IMR-90 (cell line): Measurements from ENCODE around the gene ITGAL. TPM values are rescaled to one million over a fixed set of nuclear protein-coding genes. Genes with fewer than 3 reads are reported as not detected.

ENCODE experiments used
- ATAC-seq: fragments of 200-7000 bp; cut with Tn5 transposase; 2 replicates; pipeline ENCODE4 v1.9.1; 2020; ENCODE audit warnings: low read depth, mild to moderate bottlenecking, moderate library complexity
- BruUV-seq: library from RNA; stranded (reverse); fragments of 400-500 nt; replicated peaks from 2 replicates; lab custom pipeline; 2021; lab: Mats Ljungman, UMichigan
- CTCF ChIA-PET: fragments of 300-600 bp; formaldehyde crosslinking; extraction: SDS; loops from one replicate; lab custom pipeline; 2021; ENCODE audit warnings: antibody characterized with exemption; lab: Yijun Ruan, JAX
- POLR2A ChIA-PET: fragments of 300-600 bp; sonication (Branson Sonifier 250); formaldehyde crosslinking; loops from one replicate; lab custom pipeline; 2022; ENCODE audit warnings: antibody characterized with exemption; ENCODE audit not compliant: unreplicated experiment; lab: Charles Lee
- DNase-seq: peaks from one replicate; pipeline ENCODE4 v3.0.0; 2013
- H2AFZ ChIP-seq: replicated peaks from 2 replicates; pipeline ENCODE3; 2013; ENCODE audit warnings: low read length, mild to moderate bottlenecking; ENCODE audit not compliant: poor library complexity
- H2AK5ac ChIP-seq: 2 replicates; pipeline ENCODE4 v1.6.1; 2013; ENCODE audit warnings: low read depth, low read length, inconsistent platforms
- H2AK9ac ChIP-seq: replicated peaks from 2 replicates; pipeline ENCODE3; 2013; ENCODE audit warnings: mild to moderate bottlenecking, low read depth, low read length, moderate library complexity; ENCODE audit not compliant: poor library complexity
- H2BK120ac ChIP-seq: 2 replicates; pipeline ENCODE4 v1.6.1; 2013; ENCODE audit warnings: low read depth, low read length, inconsistent platforms
- H2BK15ac ChIP-seq: 3 replicates; pipeline ENCODE4 v1.6.1; 2013; ENCODE audit warnings: low read depth, low read length, inconsistent platforms
- H2BK20ac ChIP-seq: 2 replicates; pipeline ENCODE4 v1.6.1; 2013; ENCODE audit warnings: low read depth, mild to moderate bottlenecking, inconsistent platforms, low read length, moderate library complexity
- H2BK5ac ChIP-seq: 2 replicates; pipeline ENCODE4 v1.6.1; 2013; ENCODE audit warnings: mild to moderate bottlenecking, low read depth, low read length, inconsistent platforms; ENCODE audit not compliant: poor library complexity, severe bottlenecking
- H3K14ac ChIP-seq: replicated peaks from 2 replicates; pipeline ENCODE4 v1.6.1; 2013; ENCODE audit warnings: low read depth, low read length, inconsistent platforms
- H3K18ac ChIP-seq: 2 replicates; pipeline ENCODE4 v1.6.1; 2013; ENCODE audit warnings: low read depth, low read length, control low read depth
- H3K23ac ChIP-seq: 2 replicates; pipeline ENCODE4 v1.6.1; 2013; ENCODE audit warnings: low read depth, low read length, inconsistent platforms
- H3K27ac ChIP-seq: 2 replicates; pipeline ENCODE4 v1.5.1; 2013; ENCODE audit warnings: mild to moderate bottlenecking, control low read depth, low read length; ENCODE audit not compliant: insufficient read depth
- H3K27me3 ChIP-seq: 2 replicates; pipeline ENCODE4 v1.6.1; 2013; ENCODE audit warnings: low read length; ENCODE audit not compliant: control insufficient read depth, insufficient read depth
- H3K36me3 ChIP-seq: 2 replicates; pipeline ENCODE4 v1.6.1; 2013; ENCODE audit warnings: low read length, mixed read lengths; ENCODE audit not compliant: control insufficient read depth, insufficient read depth
- H3K4ac ChIP-seq: 2 replicates; pipeline ENCODE4 v1.6.1; 2013; ENCODE audit warnings: low read depth, low read length, inconsistent platforms
- H3K4me1 ChIP-seq: 2 replicates; pipeline ENCODE4 v1.6.1; 2013; ENCODE audit warnings: low read length, mixed read lengths; ENCODE audit not compliant: control insufficient read depth, insufficient read depth
- H3K4me2 ChIP-seq: 2 replicates; pipeline ENCODE4 v1.6.1; 2013; ENCODE audit warnings: low read depth, mild to moderate bottlenecking, control low read depth, low read length, moderate library complexity
- H3K4me3 ChIP-seq: 2 replicates; pipeline ENCODE4 v1.5.1; 2013; ENCODE audit warnings: low read depth, mild to moderate bottlenecking, control low read depth, low read length, moderate library complexity; ENCODE audit not compliant: insufficient read depth
- H3K56ac ChIP-seq: 2 replicates; pipeline ENCODE4 v1.6.1; 2013; ENCODE audit warnings: low read length, inconsistent platforms; ENCODE audit not compliant: insufficient read depth; ENCODE audit errors: extremely low read depth
- H3K79me1 ChIP-seq, 2 experiments: 2 replicates each; pipeline ENCODE4 v1.6.1; 2013; ENCODE audit warnings: low read length in 2 of 2, inconsistent platforms in 1 of 2, low read depth in 1 of 2
- H3K9ac ChIP-seq: 2 replicates; pipeline ENCODE4 v1.6.1; 2013; ENCODE audit warnings: low read depth, low read length, control low read depth
- H3K9me1 ChIP-seq: 2 replicates; pipeline ENCODE4 v1.6.1; 2013; ENCODE audit warnings: low read length, inconsistent platforms; ENCODE audit not compliant: insufficient read depth
- H3K9me3 ChIP-seq: 2 replicates; pipeline ENCODE4 v1.6.1; 2013; ENCODE audit warnings: low read length; ENCODE audit not compliant: control insufficient read depth, insufficient read depth
- H4K20me1 ChIP-seq: 2 replicates; pipeline ENCODE4 v1.6.1; 2013; ENCODE audit warnings: low read length, inconsistent platforms; ENCODE audit not compliant: insufficient read depth
- H4K5ac ChIP-seq: 2 replicates; pipeline ENCODE4 v1.6.1; 2013; ENCODE audit warnings: mild to moderate bottlenecking, low read depth, low read length, control low read depth
- H4K8ac ChIP-seq, 2 experiments: 2 replicates each; pipeline ENCODE4 v1.6.1; 2013; ENCODE audit warnings: low read depth in 2 of 2, low read length in 2 of 2, control low read depth in 1 of 2, inconsistent platforms in 1 of 2
- H4K91ac ChIP-seq: 2 replicates; pipeline ENCODE4 v1.6.1; 2013; ENCODE audit warnings: low read depth, low read length, inconsistent platforms; ENCODE audit not compliant: insufficient read depth
- RCOR1 ChIP-seq: IDR thresholded peaks from 2 replicates; pipeline ENCODE4 v1.6.1; 2012; ENCODE audit warnings: mild to moderate bottlenecking, low read length, improper control_type of control experiment; ENCODE audit not compliant: insufficient replicate concordance
- WGBS, 2 experiments: methylation state at CpG; one replicate each; pipeline versions ENCODE4 v1.1.5 to v1.1.7; 2013; ENCODE audit warnings: missing lambda C conversion rate in 2 of 2; ENCODE audit not compliant: insufficient read length in 1 of 2; ENCODE audit errors: extremely low coverage in 2 of 2; 5-methylcytosine and 5-hydroxymethylcytosine counted together
- dilution Hi-C: fragments of 300-500 bp; cut with HindIII; formaldehyde crosslinking; loops from one replicate; pipeline ENCODE4 v1.14.3; 2018; ENCODE audit warnings: low sequenced_read_pairs; ENCODE audit not compliant: unreplicated experiment
- in situ Hi-C: fragments of 300-500 bp; cut with MboI; formaldehyde crosslinking; loops from 3 replicates; pipeline ENCODE4 v1.14.3; 2019; ENCODE audit warnings: low sequenced_read_pairs, inconsistent platforms, mixed read lengths
- intact Hi-C: fragments of 100-400 bp; cut with micrococcal nuclease; formaldehyde crosslinking; loops from 2 replicates; pipeline ENCODE4 v1.10.0; 2022
- polyA plus RNA-seq, 3 experiments: library from polyadenylated mRNA; depleted of rRNA; stranded (reverse); fragments of >200 nt; gene quantifications; 2 replicates each; pipeline ENCODE4 v1.2.3, GENCODE V29; 2012; ENCODE audit warnings: low replicate concordance in 1 of 3
- total RNA-seq: library from RNA; depleted of rRNA; stranded (reverse); fragments of >200 nt; gene quantifications from 2 replicates; pipeline ENCODE4 v1.2.3, GENCODE V29; 2012

ITGAL gene
- total and polyA plus RNA-seq, 2 of the 4 experiments (the other 2 are of a cell fraction) = not detected

GRCh38 chr16:30543067-30543466 is 70.5 kb downstream of the ITGAL start:
- BruUV-seq = no TSS peak
- WGBS, 2 experiments = 60% methylated on average over 2 of the region's 5 CpGs; no CpG with 5 or more reads in 1 of the 2 experiments
- dilution Hi-C loops = no loop called here

More at GRCh38 chr16:30543067-30543466, 70.5 kb downstream of the ITGAL start:
- Histone ChIP-seq H2AFZ (no peak overlapping the region), H3K27me3 (no peaks in the 10 kb centered on the region), H2BK20ac (no peak overlapping the region), H3K9me1 (0 out of 2 replicates have a peak, but pooled peaks cover 3% of the 10 kb centered on the region), H3K9ac (no peak overlapping the region), H4K8ac (no peak overlapping the region), H2AK9ac (no peak overlapping the region), H3K9me3 (no peaks in the 10 kb centered on the region), H2AK5ac (no peak overlapping the region), H3K4me1 (peaks cover 10% of the 10 kb centered on the region; the same call in 1 of the 2 replicates), H4K20me1 (no peaks in the 10 kb centered on the region), H2BK15ac (no peak overlapping the region), H3K79me1 (peaks cover 0 to 3% of the 10 kb centered on the region in 2 experiments; a peak in 1 of 4 replicates), H4K91ac (no peak overlapping the region), H3K27ac (no peak overlapping the region), H2BK120ac (no peak overlapping the region), H3K4me2 (no peak overlapping the region), H3K14ac (no peak overlapping the region), H3K56ac (no peak overlapping the region), H3K4ac (no peak overlapping the region), H4K5ac (no peak overlapping the region), H3K18ac (no peak overlapping the region), H3K36me3 (no peaks in the 10 kb centered on the region), H3K4me3 (no peak overlapping the region), H3K23ac (no peak overlapping the region), H2BK5ac (no peak overlapping the region)
- in situ Hi-C loops (no loop called here), intact Hi-C loops (no loop called here)
- no peak for TF ChIP-seq RCOR1
- ATAC-seq (no peak), DNase-seq (no peak)
- POLR2A ChIA-PET = no interaction called here
- CTCF ChIA-PET = no interaction called here
